ENCODE data around the gene CDC27.

DNA sequence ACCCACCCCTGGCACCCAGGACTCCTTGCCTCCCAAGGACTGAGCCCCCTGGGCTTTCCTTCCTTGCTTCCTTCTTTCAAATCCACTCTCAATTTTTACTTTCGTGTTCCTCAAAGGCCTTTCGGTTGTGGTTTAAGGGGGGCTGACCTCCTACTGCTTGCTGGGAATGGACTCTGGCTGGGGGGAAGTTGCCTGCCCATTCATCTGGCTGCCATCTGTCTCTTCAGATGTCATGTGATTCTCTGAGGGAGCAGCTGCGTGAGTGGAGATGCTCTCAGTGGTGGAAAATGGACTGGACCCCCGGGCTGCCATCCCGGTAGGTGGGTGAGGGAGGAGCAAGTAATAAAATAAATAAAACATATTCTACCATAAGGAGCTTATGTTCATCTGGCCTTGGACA, 116.2 kb downstream of the CDC27 start:
- no peak for TF ChIP-seq EZH2phosphoT487 (IDR thresholded peaks at IDR 0.05; ENCODE audit: borderline replicate concordance, low read depth, low read length)
- TF ChIP-seq, protein P1, sequence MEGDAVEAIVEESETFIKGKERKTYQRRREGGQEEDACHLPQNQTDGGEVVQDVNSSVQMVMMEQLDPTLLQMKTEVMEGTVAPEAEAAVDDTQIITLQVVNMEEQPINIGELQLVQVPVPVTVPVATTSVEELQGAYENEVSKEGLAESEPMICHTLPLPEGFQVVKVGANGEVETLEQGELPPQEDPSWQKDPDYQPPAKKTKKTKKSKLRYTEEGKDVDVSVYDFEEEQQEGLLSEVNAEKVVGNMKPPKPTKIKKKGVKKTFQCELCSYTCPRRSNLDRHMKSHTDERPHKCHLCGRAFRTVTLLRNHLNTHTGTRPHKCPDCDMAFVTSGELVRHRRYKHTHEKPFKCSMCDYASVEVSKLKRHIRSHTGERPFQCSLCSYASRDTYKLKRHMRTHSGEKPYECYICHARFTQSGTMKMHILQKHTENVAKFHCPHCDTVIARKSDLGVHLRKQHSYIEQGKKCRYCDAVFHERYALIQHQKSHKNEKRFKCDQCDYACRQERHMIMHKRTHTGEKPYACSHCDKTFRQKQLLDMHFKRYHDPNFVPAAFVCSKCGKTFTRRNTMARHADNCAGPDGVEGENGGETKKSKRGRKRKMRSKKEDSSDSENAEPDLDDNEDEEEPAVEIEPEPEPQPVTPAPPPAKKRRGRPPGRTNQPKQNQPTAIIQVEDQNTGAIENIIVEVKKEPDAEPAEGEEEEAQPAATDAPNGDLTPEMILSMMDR (conservative IDR thresholded peaks at IDR 0.05; ENCODE audit: low read length) = no peak

Data from OCI-LY7 (cell line).